Measurements from ENCODE around the gene CFHR2. TPM values are rescaled to one million over a fixed set of nuclear protein-coding genes. Genes with fewer than 3 reads are reported as not detected.
"Not testable (repeated sequence)": the region's sequence is repeated elsewhere in the genome, so short reads cannot be mapped to it uniquely, and the experiment has no call there.

The CFHR2 gene
- total RNA-seq, 2 donors from 2014 or later, result not detected

- no peak for TF ChIP-seq POLR2A (IDR thresholded peaks at IDR 0.05)
- TF ChIP-seq CTCF (IDR thresholded peaks at IDR 0.05), result no peak
- TF ChIP-seq POLR2AphosphoS5 (IDR thresholded peaks at IDR 0.05), result no peak
- H3K27me3 ChIP-seq (replicated peaks; ENCODE audit: insufficient read depth), result no peaks in the 10 kb centered on the region
- H3K27ac ChIP-seq, result no peak overlapping the region
- H3K4me3 ChIP-seq, result no peak overlapping the region
- WGBS, result 94% methylated on average over 25 of the region's 32 CpGs
- H3K36me3 ChIP-seq, result no peaks in the 10 kb centered on the region
- DNase-seq (ENCODE audit: low spot score), result no peak
- H3K9me3 ChIP-seq, result no peaks in the 10 kb centered on the region
- no peaks in the 10 kb centered on the region for H3K4me1 ChIP-seq (replicated peaks)
- intact Hi-C loops (cut with DNase I), result no loop called here
Measured at GRCh38 chr1:196933531-196934189, 9.9 kb upstream of the CFHR2 start.

- intact Hi-C loops (cut with DNase I); H3K27ac ChIP-seq; DNase-seq (ENCODE audit: low spot score); H3K4me1 ChIP-seq (replicated peaks); H3K36me3 ChIP-seq; H3K4me3 ChIP-seq; H3K27me3 ChIP-seq (replicated peaks; ENCODE audit: insufficient read depth); H3K9me3 ChIP-seq: not testable (repeated sequence)
- 60% methylated on average over 6 of the region's 6 CpGs for WGBS
Measured at GRCh38 chr1:196941474-196941873, 2.1 kb upstream of the CFHR2 start.

- H3K27ac ChIP-seq, result no peak overlapping the region
- H3K4me3 ChIP-seq, result no peak overlapping the region
- no peaks in the 10 kb centered on the region for H3K36me3 ChIP-seq
- DNase-seq (ENCODE audit: low spot score), result no peak
- intact Hi-C loops (cut with DNase I), result no loop called here
- H3K9me3 ChIP-seq, result no peaks in the 10 kb centered on the region
- WGBS, result 71% methylated on average over 2 of the region's 2 CpGs
- H3K4me1 ChIP-seq (replicated peaks), result no peaks in the 10 kb centered on the region
- TF ChIP-seq POLR2A (IDR thresholded peaks at IDR 0.05) (no peak), POLR2AphosphoS5 (IDR thresholded peaks at IDR 0.05) (no peak), CTCF (IDR thresholded peaks at IDR 0.05) (no peak)
- H3K27me3 ChIP-seq (replicated peaks; ENCODE audit: insufficient read depth), result no peaks in the 10 kb centered on the region
Measured at GRCh38 chr1:196951711-196952394, 8.3 kb downstream of the CFHR2 start.

GRCh38 chr1:196954778-196955177 is 11.2 kb downstream of the CFHR2 start:
- Histone ChIP-seq H3K9me3 (no peaks in the 10 kb centered on the region), H3K27me3 (replicated peaks; ENCODE audit: insufficient read depth) (no peaks in the 10 kb centered on the region), H3K4me3 (no peak overlapping the region), H3K36me3 (no peaks in the 10 kb centered on the region), H3K27ac (no peak overlapping the region), H3K4me1 (replicated peaks) (no peaks in the 10 kb centered on the region)
- TF ChIP-seq POLR2AphosphoS5 (IDR thresholded peaks at IDR 0.05) (no peak), POLR2A (IDR thresholded peaks at IDR 0.05) (no peak), CTCF (IDR thresholded peaks at IDR 0.05) (no peak)
- no peak for DNase-seq (ENCODE audit: low spot score)
- WGBS, result 88% methylated on average over 2 of the region's 2 CpGs
- intact Hi-C loops (cut with DNase I), result no loop called here

- 100% methylated on average over 1 of the region's 1 CpG for WGBS
Measured at GRCh38 chr1:196955926-196956325, 12.4 kb downstream of the CFHR2 start.

More at GRCh38 chr1:196955926-196956325, 12.4 kb downstream of the CFHR2 start:
- H3K27ac ChIP-seq, result no peak overlapping the region
- TF ChIP-seq POLR2AphosphoS5 (IDR thresholded peaks at IDR 0.05), result no peak
- no peak for TF ChIP-seq POLR2A (IDR thresholded peaks at IDR 0.05)
- TF ChIP-seq CTCF (IDR thresholded peaks at IDR 0.05), result no peak
- no peaks in the 10 kb centered on the region for H3K9me3 ChIP-seq
- no peaks in the 10 kb centered on the region for H3K4me1 ChIP-seq (replicated peaks)
- no peak for DNase-seq (ENCODE audit: low spot score)
- no peak overlapping the region for H3K4me3 ChIP-seq
- H3K27me3 ChIP-seq (replicated peaks; ENCODE audit: insufficient read depth), result no peaks in the 10 kb centered on the region
- intact Hi-C loops (cut with DNase I), result no loop called here
- no peaks in the 10 kb centered on the region for H3K36me3 ChIP-seq
